22Rv1 (cell line): Measurements from ENCODE around the gene FAM81A.

Source experiments
- CTCF ChIP-seq: fragments of 450-650 bp; IDR thresholded peaks from 2 replicates; pipeline ENCODE4 v1.5.1; 2017; ENCODE audit warnings: mild to moderate bottlenecking
- ZFX ChIP-seq: fragments of 450-650 bp; IDR thresholded peaks from 2 replicates; pipeline ENCODE4 v1.6.1; 2017; ENCODE audit warnings: antibody characterized with exemption, borderline replicate concordance

- TF ChIP-seq CTCF (no peak), ZFX (no peak)
Observed at GRCh38 chr15:59392299-59392698, 45.7 kb upstream of the FAM81A start.
